Karpas-422 (cell line): ENCODE results near the gene EEFSEC. TPM values are rescaled to one million over a fixed set of nuclear protein-coding genes. Genes with fewer than 3 reads are reported as not detected.

Experiments
- DNase-seq: peaks from one replicate; pipeline ENCODE4 v3.0.0-alpha.2; 2015
- H2AFZ ChIP-seq: fragments of 200-600 bp; sonication (generic); 2 replicates; pipeline ENCODE4 v1.6.1; 2014; ENCODE audit warnings: antibody characterized with exemption, low read length, mixed read lengths
- H3K27ac ChIP-seq: fragments of 200-600 bp; sonication (generic); 2 replicates; pipeline ENCODE4 v1.5.1; 2014; ENCODE audit warnings: mild to moderate bottlenecking, low read length, moderate library complexity
- H3K27me3 ChIP-seq: fragments of 200-600 bp; sonication (generic); 2 replicates; pipeline ENCODE4 v1.6.1; 2014; ENCODE audit warnings: low read length, mixed read lengths
- H3K36me3 ChIP-seq: fragments of 200-600 bp; sonication (generic); 2 replicates; pipeline ENCODE4 v1.6.1; 2014; ENCODE audit warnings: low read length, mixed read lengths; ENCODE audit not compliant: insufficient read depth
- H3K4me1 ChIP-seq: fragments of 200-600 bp; sonication (generic); 2 replicates; pipeline ENCODE4 v1.6.1; 2014; ENCODE audit warnings: mild to moderate bottlenecking, low read length, mixed read lengths
- H3K4me2 ChIP-seq: fragments of 200-600 bp; sonication (generic); 2 replicates; pipeline ENCODE4 v1.6.1; 2014; ENCODE audit warnings: low read length, low read depth, mild to moderate bottlenecking; ENCODE audit not compliant: poor library complexity, severe bottlenecking
- H3K4me3 ChIP-seq: fragments of 200-600 bp; sonication (generic); 2 replicates; pipeline ENCODE4 v1.5.1; 2014; ENCODE audit warnings: mild to moderate bottlenecking, antibody characterized with exemption, low read length, mixed read lengths
- H3K79me2 ChIP-seq: fragments of 200-600 bp; sonication (generic); 2 replicates; pipeline ENCODE4 v1.6.1; 2014; ENCODE audit warnings: mild to moderate bottlenecking, low read length, mixed read lengths
- H3K9ac ChIP-seq: fragments of 200-600 bp; sonication (generic); 2 replicates; pipeline ENCODE4 v1.6.0; 2014; ENCODE audit warnings: low read length
- H3K9me2 ChIP-seq: fragments of 200-600 bp; sonication (generic), shearing (Covaris generic); replicated peaks from 2 replicates; pipeline ENCODE4 v1.6.0; 2014; ENCODE audit warnings: mild to moderate bottlenecking, low read length, moderate library complexity; ENCODE audit not compliant: insufficient read depth
- H3K9me3 ChIP-seq: fragments of 300-700, 200-600 bp; sonication (generic); 2 replicates; pipeline ENCODE4 v1.6.1; 2014; ENCODE audit warnings: low read length, mixed read lengths
- H4K20me1 ChIP-seq: fragments of 200-600 bp; sonication (generic); 2 replicates; pipeline ENCODE4 v1.6.1; 2014; ENCODE audit warnings: mild to moderate bottlenecking, antibody characterized with exemption, low read length, low read depth; ENCODE audit not compliant: insufficient read depth
- total RNA-seq: library from RNA; depleted of rRNA; stranded (reverse); fragments of >200 nt; shearing (Covaris generic); gene quantifications from 2 replicates; pipeline ENCODE4 v1.2.3, GENCODE V29; 2014; ENCODE audit warnings: low replicate concordance; rRNA removed

The EEFSEC gene
- 10.1 and 18.2 TPM in 2 replicates for total RNA-seq

GRCh38 chr3:128153156-128154041 lies at the start of gene EEFSEC:
EEFSEC (plus strand) TSS chr3:128153481; CDS start chr3:128153508, 27 bp downstream.
- no peaks in the 10 kb centered on the region for H3K27me3 ChIP-seq
- no peaks in the 10 kb centered on the region for H4K20me1 ChIP-seq
- H3K36me3 ChIP-seq, result peaks cover 24% of the 10 kb centered on the region
- H3K9ac ChIP-seq, result peak within 1 kb of the TSS; percentile 88
- peak within 1 kb of the TSS; percentile 41 for H3K27ac ChIP-seq
- H2AFZ ChIP-seq, result peak within 1 kb of the TSS; percentile 88; the same call in 1 of the 2 replicates
- no peaks in the 10 kb centered on the region; the same call in 1 of the 2 replicates for H3K9me3 ChIP-seq
- peak; percentile 89 for DNase-seq
- H3K9me2 ChIP-seq, result no peaks in the 10 kb centered on the region
- H3K4me3 ChIP-seq, result peak within 1 kb of the TSS; percentile 74
- peaks cover 14% of the 10 kb centered on the region for H3K4me1 ChIP-seq
- peak within 1 kb of the TSS; percentile 72 for H3K4me2 ChIP-seq
- H3K79me2 ChIP-seq, result peaks cover 32% of the 10 kb centered on the region

DNA sequence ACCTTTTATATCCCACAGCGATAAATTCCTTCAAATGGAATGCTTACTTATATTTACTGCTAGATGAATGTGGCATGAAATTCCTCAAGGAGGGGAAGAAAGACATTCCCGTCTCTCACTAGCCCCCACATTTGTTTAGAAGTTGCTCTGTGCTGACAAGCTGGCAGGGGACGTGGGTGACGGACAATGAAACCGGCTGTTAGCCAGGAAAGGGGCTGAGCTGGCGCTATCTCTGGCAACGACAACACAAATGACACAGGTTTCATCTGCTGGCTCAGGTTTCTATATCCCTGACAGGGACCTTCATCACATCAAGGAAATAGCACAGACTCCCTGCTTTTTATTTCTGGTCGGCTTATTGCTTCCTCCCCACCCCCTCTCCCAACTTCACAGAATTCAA lies 45.4 kb upstream of the EEFSEC start:
- Histone ChIP-seq H3K36me3 (peaks cover 75% of the 10 kb centered on the region), H3K9ac (no peak overlapping the region), H2AFZ (no peak overlapping the region), H4K20me1 (peaks cover 35% of the 10 kb centered on the region; the same call in 1 of the 2 replicates), H3K9me3 (no peaks in the 10 kb centered on the region), H3K79me2 (peaks cover 92% of the 10 kb centered on the region), H3K27me3 (no peaks in the 10 kb centered on the region), H3K9me2 (no peaks in the 10 kb centered on the region), H3K4me1 (no peaks in the 10 kb centered on the region), H3K4me3 (no peak overlapping the region), H3K4me2 (no peak overlapping the region), H3K27ac (no peak overlapping the region)
- no peak for DNase-seq

GRCh38 chr3:128111147-128111546 lies 42.1 kb upstream of the EEFSEC start:
- H2AFZ ChIP-seq, result no peak overlapping the region
- H3K27me3 ChIP-seq, result no peaks in the 10 kb centered on the region
- no peak overlapping the region for H3K27ac ChIP-seq
- peaks cover 31% of the 10 kb centered on the region for H3K4me1 ChIP-seq
- H3K36me3 ChIP-seq, result peaks cover 71% of the 10 kb centered on the region
- peaks cover 33% of the 10 kb centered on the region; the same call in 1 of the 2 replicates for H4K20me1 ChIP-seq
- no peaks in the 10 kb centered on the region for H3K9me3 ChIP-seq
- no peak overlapping the region for H3K4me2 ChIP-seq
- no peak overlapping the region for H3K9ac ChIP-seq
- DNase-seq, result no peak
- H3K9me2 ChIP-seq, result no peaks in the 10 kb centered on the region
- no peak overlapping the region for H3K4me3 ChIP-seq
- H3K79me2 ChIP-seq, result peaks cover 93% of the 10 kb centered on the region

GRCh38 chr3:128112357-128112968 lies 40.8 kb upstream of the EEFSEC start:
- Histone ChIP-seq H3K9me3 (no peaks in the 10 kb centered on the region), H3K4me1 (peaks cover 44% of the 10 kb centered on the region), H3K27me3 (no peaks in the 10 kb centered on the region), H3K9me2 (no peaks in the 10 kb centered on the region), H3K9ac (no peak overlapping the region), H3K4me2 (no peak overlapping the region), H4K20me1 (peaks cover 22% of the 10 kb centered on the region; the same call in 1 of the 2 replicates), H3K4me3 (no peak overlapping the region), H3K79me2 (peaks cover 93% of the 10 kb centered on the region), H3K36me3 (peaks cover 62% of the 10 kb centered on the region), H2AFZ (no peak overlapping the region), H3K27ac (no peak overlapping the region)
- no peak for DNase-seq

- Histone ChIP-seq H3K36me3 (peaks cover 59% of the 10 kb centered on the region), H3K79me2 (peaks cover 93% of the 10 kb centered on the region), H3K9me2 (no peaks in the 10 kb centered on the region), H2AFZ (no peak overlapping the region), H3K9me3 (no peaks in the 10 kb centered on the region), H3K4me2 (peak overlapping the region; percentile 68), H3K9ac (peak overlapping the region; percentile 54), H3K4me1 (peaks cover 57% of the 10 kb centered on the region), H3K27me3 (no peaks in the 10 kb centered on the region), H3K4me3 (peak overlapping the region; percentile 45; the same call in 1 of the 2 replicates), H4K20me1 (peaks cover 18% of the 10 kb centered on the region; the same call in 1 of the 2 replicates), H3K27ac (peak overlapping the region; percentile 90)
- DNase-seq, result peak; percentile 80
These were observed 39.2 kb upstream of the EEFSEC start for GRCh38 chr3:128113817-128114794.

DNA sequence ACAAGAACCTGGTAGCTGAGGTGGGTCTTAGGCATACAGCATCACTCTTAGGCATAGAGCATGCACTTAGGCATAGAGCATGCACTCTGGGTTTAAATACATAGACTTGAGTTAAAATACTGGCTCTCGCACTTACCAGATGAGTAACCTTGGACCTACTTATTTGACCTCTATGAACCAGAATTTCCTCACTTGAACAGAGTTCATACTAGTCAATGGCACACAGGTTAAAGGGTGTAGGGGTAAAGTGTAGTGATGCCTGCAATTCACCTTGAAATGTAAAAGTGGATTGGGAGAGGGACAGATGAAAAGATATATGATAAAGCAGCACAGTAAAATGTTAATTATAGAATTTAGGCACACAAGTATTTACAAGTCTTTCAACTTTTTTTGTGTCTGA lies 31.3 kb upstream of the EEFSEC start:
- Histone ChIP-seq H2AFZ (no peak overlapping the region), H3K27me3 (no peaks in the 10 kb centered on the region), H3K9me2 (no peaks in the 10 kb centered on the region), H3K27ac (peak overlapping the region; percentile 82), H3K4me1 (peaks cover 40% of the 10 kb centered on the region), H4K20me1 (no peaks in the 10 kb centered on the region; the same call in 1 of the 2 replicates), H3K79me2 (peaks cover 60% of the 10 kb centered on the region), H3K36me3 (peaks cover 36% of the 10 kb centered on the region), H3K4me3 (peak overlapping the region; percentile 93), H3K4me2 (peak overlapping the region; percentile 76), H3K9ac (peak overlapping the region; percentile 97; the same call in 1 of the 2 replicates), H3K9me3 (no peaks in the 10 kb centered on the region)
- no peak for DNase-seq

- Histone ChIP-seq H3K4me3 (peak overlapping the region; percentile 93), H2AFZ (no peak overlapping the region), H3K27me3 (no peaks in the 10 kb centered on the region), H3K36me3 (peaks cover 26% of the 10 kb centered on the region), H3K9me2 (no peaks in the 10 kb centered on the region), H3K9me3 (no peaks in the 10 kb centered on the region), H3K4me1 (peaks cover 29% of the 10 kb centered on the region), H4K20me1 (no peaks in the 10 kb centered on the region), H3K27ac (peak overlapping the region; percentile 82), H3K9ac (peak overlapping the region; percentile 97), H3K79me2 (peaks cover 49% of the 10 kb centered on the region), H3K4me2 (peak overlapping the region; percentile 76)
- no peak for DNase-seq
These were observed 30.1 kb upstream of the EEFSEC start for GRCh38 chr3:128123156-128123537.
